ENCODE data around the gene G0S2.

DNA sequence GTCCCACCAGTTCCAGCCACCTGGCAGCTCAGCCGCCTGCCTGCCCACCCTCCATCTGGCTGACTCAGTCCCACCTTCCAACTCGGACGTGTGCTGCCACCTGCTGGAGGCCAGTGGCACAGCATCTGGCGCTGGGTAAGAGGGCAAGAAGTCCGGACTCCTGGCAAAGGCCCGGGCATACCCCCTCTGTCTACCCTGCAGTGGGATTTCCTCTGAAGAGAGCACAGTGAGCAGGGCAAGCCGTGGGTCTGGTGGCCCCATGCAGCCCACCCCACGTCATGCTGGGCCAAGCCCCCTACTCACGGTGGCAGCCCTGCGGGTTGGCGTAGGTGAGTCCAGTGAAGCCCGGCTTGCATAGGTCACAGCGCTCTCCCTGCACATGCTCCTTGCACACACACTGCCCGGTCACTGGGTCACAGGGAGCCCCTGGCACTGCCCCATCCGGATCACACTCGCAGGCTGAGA, 47.4 kb upstream of the G0S2 start:
- peak; percentile 97 for TF ChIP-seq CTCF (IDR thresholded peaks at IDR 0.05; ENCODE audit: poor library complexity, severe bottlenecking)
- no peak for TF ChIP-seq EZH2 (IDR thresholded peaks at IDR 0.05; ENCODE audit: borderline replicate concordance, insufficient read depth, low read length, poor library complexity, severe bottlenecking)
- peak; percentile 92 for TF ChIP-seq RAD21 (conservative IDR thresholded peaks at IDR 0.05)
- no peak for TF ChIP-seq REST (IDR thresholded peaks at IDR 0.05; ENCODE audit: borderline replicate concordance)
- no peak for TF ChIP-seq EP300 (conservative IDR thresholded peaks at IDR 0.05; ENCODE audit: poor library complexity, severe bottlenecking)
- TF ChIP-seq TAF1 (IDR thresholded peaks at IDR 0.05; ENCODE audit: low read depth), result no peak

Measured in neural cell (in vitro differentiated cells).